ENCODE measurements around the gene ARL8B.

DNA sequence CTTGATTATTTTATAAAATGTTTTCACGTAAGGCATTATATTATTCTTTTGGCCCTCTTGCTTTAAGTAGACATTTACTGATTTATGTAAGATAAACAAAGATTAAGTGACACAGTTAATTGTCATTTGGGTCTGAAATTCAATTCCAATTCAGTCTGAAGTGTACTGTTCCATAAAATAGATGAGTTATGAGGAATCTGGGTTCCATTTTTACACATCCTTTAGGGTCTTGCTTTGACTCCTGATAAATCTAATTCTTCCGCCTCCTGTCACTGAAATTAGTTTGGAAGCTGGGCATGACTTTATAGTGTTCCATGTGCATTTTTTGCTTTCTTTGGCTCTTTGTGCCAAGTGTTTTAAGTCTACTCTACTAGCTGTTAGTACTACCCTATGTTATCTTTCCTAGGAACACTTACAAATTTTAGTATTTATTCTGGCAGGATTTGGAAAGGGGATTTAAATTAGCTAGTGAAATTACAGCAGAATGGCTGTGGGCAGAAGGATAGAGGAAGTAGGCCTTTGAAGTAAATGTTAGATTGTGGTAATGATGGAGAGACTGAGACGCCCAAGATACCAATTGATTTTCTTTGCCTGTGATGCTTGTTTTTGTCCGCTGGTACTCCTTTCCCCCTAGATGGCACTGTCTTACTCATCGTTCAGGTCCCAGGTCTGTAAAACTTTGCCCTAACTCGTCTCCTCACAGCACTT lies 14.3 kb downstream of the ARL8B start:
- TF ChIP-seq EGR1 (IDR thresholded peaks at IDR 0.05; ENCODE audit: low read depth in 2 of 2) (no peak), FOXA1 (IDR thresholded peaks at IDR 0.05) (no peak)

Data from liver (tissue), 2 donors.